Activated CD4-positive, alpha-beta memory T cell treated with anti-CD3 and anti-CD28 coated beads, Interleukin-2, amount 10 ng/mL, durations not matched to agents 7 days and 5 days (primary cell): ENCODE data around the gene OTUD5. TPM values are rescaled to one million over a fixed set of nuclear protein-coding genes. Genes with fewer than 3 reads are reported as not detected.
"Not testable (repeated sequence)": the region's sequence is repeated elsewhere in the genome, so short reads cannot be mapped to it uniquely, and the experiment has no call there.

ENCODE experiments used
- CTCF ChIA-PET: fragments of 350-600 bp; sonication (Branson Sonifier 250); formaldehyde crosslinking; loops from one replicate; lab custom pipeline; 2021; ENCODE audit warnings: antibody characterized with exemption, inconsistent platforms; lab: Charles Lee
- POLR2A ChIA-PET: fragments of 350-600 bp; sonication (Branson Sonifier 250); formaldehyde crosslinking; loops from one replicate; lab custom pipeline; 2021; ENCODE audit warnings: antibody characterized with exemption; lab: Charles Lee
- DNase-seq: peaks from one replicate; pipeline ENCODE4 v3.0.0-alpha.2; 2020
- H3K27ac Mint-ChIP-seq: one replicate; pipeline ENCODE4 v1.8.0; 2021; ENCODE audit warnings: mild to moderate bottlenecking, mixed read lengths
- H3K27me3 Mint-ChIP-seq: one replicate; pipeline ENCODE4 v1.8.0; 2021; ENCODE audit warnings: mixed read lengths
- H3K36me3 Mint-ChIP-seq: one replicate; pipeline ENCODE4 v1.8.0; 2021; ENCODE audit warnings: low read depth, mixed read lengths
- H3K4me1 Mint-ChIP-seq: one replicate; pipeline ENCODE4 v1.8.0; 2021; ENCODE audit warnings: mixed read lengths
- H3K4me3 Mint-ChIP-seq: one replicate; pipeline ENCODE4 v1.8.0; 2021; ENCODE audit warnings: mild to moderate bottlenecking, mixed read lengths
- H3K9me3 Mint-ChIP-seq: one replicate; pipeline ENCODE4 v1.8.0; 2021; ENCODE audit warnings: mixed read lengths
- total RNA-seq, 2 experiments: library from RNA; stranded (reverse); gene quantifications; one replicate each; pipeline ENCODE4 v1.2.3, GENCODE V29; 2021

OTUD5 gene
- total RNA-seq, 2 experiments from 2014 or later, result 63.2 to 63.7 TPM

DNA sequence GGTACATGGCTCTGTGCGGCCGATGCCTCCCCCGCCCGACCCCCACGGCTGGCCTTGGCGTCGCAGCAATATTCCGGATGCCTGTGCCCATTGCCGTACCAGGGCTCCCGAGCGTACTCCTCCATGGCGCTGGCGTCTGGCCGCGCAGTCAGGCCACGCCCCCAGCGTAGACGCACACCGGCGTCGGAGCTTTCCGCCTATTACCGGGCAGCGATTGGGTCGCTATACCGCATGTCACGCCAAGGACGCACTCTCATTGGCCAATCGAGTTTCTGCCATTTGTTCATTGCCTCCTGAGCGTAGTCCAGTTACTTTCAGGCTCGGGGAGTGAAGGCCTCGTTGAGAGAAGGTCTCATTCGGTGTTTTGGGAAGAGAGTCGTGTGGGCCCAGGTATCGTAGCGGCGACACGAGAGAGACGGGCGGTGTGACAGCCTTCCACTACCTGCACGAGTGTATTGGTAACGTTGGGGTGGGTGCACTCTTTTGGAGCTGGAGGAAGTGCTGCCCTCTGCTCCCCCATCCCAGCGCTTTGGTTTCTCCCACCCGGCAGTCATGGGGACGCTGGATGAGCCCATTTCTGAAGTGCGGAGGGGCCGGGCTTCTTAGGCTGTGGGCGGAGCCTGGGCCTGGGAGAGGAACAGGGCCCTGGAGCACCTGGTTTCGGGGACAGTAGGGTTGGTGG, 59.6 kb downstream of the OTUD5 start, which contains the start of the genes PQBP1 and TIMM17B:
PQBP1 (plus strand) TSS at position 306 of the 682 bp plus-strand sequence. CDS start 580 bp downstream, outside the sequence.
TIMM17B (minus strand) TSS at position 144 of the 682 bp plus-strand sequence; CDS start at position 125, 19 bp downstream.
- DNase-seq, result peak; percentile 90
- no peaks in the 10 kb centered on the region for H3K27me3 Mint-ChIP-seq
- H3K4me3 Mint-ChIP-seq, result peak within 1 kb of the TSS; percentile 83
- ChIA-PET CTCF (interaction anchor here (0.9 to 2.9 kb wide), 6 partner anchors 14 to 266 kb away, joined by 3 to 9 read pairs (median 6); partner anchors contain the start of gene SLC35A2), POLR2A (interaction anchor here (0.9 to 5.2 kb wide), 22 partner anchors 8 to 326 kb away, joined by 3 to 51 read pairs (median 6); partner anchors contain the start of genes GRIPAP1, HDAC6, OTUD5 and PIM2)
- peaks cover 24% of the 10 kb centered on the region for H3K36me3 Mint-ChIP-seq
- peak within 1 kb of the TSS; percentile 98 for H3K27ac Mint-ChIP-seq
- peaks cover 35% of the 10 kb centered on the region for H3K4me1 Mint-ChIP-seq
- no peaks in the 10 kb centered on the region for H3K9me3 Mint-ChIP-seq

DNA sequence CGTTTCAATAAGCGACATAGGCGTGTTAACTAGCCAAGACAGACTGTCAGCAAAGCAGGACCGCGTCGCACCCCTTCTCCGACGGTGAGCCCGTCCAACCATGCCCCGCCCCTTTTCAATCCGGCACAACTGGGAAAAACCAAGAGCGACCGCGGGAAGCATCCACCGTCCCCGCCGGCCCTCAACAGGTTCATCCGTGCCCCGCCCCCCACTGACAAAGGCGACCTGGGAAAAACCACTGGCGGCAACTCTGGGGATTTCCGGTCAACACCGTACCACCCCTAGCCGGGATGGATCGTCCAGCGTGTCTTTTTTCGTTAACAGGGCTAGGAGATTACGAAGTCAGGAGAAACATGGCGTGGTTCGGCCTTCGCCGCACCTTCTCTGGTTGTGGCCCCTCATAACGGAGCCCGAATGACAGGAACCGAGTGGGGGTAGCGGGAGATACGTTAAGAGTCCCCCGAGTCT, 60.2 kb downstream of the OTUD5 start:
- H3K9me3 Mint-ChIP-seq, result no peaks in the 10 kb centered on the region
- peaks cover 23% of the 10 kb centered on the region for H3K36me3 Mint-ChIP-seq
- CTCF ChIA-PET, result interaction anchor here (0.9 to 2.9 kb wide), 6 partner anchors 15 to 266 kb away, joined by 3 to 9 read pairs (median 6); partner anchors contain the start of gene SLC35A2
- peak; percentile 63 for DNase-seq
- H3K4me1 Mint-ChIP-seq, result peaks cover 36% of the 10 kb centered on the region
- peak overlapping the region; percentile 98 for H3K27ac Mint-ChIP-seq
- H3K27me3 Mint-ChIP-seq, result no peaks in the 10 kb centered on the region
- peak overlapping the region; percentile 83 for H3K4me3 Mint-ChIP-seq
- POLR2A ChIA-PET, result interaction anchor here (0.9 to 5.2 kb wide), 22 partner anchors 9 to 325 kb away, joined by 3 to 51 read pairs (median 6); partner anchors contain the start of genes GRIPAP1, HDAC6, OTUD5 and PIM2

DNA sequence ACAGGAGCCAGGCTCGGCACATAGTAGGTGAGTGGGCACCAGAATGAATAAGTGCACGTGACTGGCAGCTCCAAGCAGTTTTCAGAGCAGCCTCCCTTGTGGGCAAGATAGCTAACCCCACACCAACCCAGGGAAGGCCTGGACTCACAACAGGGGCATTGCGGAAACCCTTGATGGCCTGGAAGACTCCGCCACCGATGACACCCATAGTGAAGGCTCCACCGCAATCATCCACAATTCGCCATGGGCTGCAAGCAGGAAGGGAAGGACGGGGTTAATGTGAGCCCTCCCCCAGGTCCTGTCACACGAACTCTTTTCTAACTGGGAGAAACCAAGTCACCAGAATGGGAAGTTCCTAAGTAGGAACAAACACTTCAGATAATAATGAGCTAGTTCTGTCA, 60.8 kb downstream of the OTUD5 start:
- Mint-ChIP-seq H3K27ac (peak overlapping the region; percentile 98), H3K4me1 (peaks cover 41% of the 10 kb centered on the region), H3K4me3 (peak overlapping the region; percentile 83), H3K9me3 (no peaks in the 10 kb centered on the region), H3K27me3 (no peaks in the 10 kb centered on the region), H3K36me3 (peaks cover 18% of the 10 kb centered on the region)
- POLR2A ChIA-PET, result interaction anchor here (1.5 to 2.7 kb wide), 3 partner anchors 62 to 199 kb away, joined by 3 to 14 read pairs (median 9); partner anchors contain the start of gene OTUD5
- DNase-seq, result no peak
- CTCF ChIA-PET, result interaction anchor here (0.7 to 2.9 kb wide), 4 partner anchors 15 to 267 kb away, joined by 3 to 9 read pairs (median 7); partner anchors contain the start of gene SLC35A2

DNA sequence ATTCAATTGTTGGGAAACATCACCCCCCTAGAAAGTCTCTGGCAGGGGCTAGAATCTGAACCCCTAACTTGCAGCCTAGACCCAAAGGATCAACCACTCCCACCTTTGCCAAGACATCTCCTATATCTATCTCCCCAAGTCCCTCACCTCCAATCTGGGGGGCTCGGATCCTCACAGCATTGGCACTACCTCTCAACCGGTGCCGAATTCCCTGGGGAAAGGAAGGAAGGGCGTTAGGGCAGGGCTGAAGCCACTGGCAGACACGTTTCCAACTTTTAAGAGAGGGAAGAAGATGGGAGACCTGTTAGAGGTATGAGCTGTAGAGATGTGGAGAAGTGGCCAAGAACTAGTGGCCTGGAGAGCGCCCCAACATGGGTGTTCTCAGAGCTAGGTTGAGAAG, 62.5 kb downstream of the OTUD5 start:
- no peak for DNase-seq
- Mint-ChIP-seq H3K4me3 (no peak overlapping the region), H3K4me1 (peaks cover 45% of the 10 kb centered on the region), H3K27me3 (no peaks in the 10 kb centered on the region), H3K9me3 (no peaks in the 10 kb centered on the region), H3K36me3 (peaks cover 12% of the 10 kb centered on the region), H3K27ac (no peak overlapping the region)
- ChIA-PET CTCF (interaction anchor here (1.6 kb wide), 1 partner anchor 42 kb away, joined by 5 read pairs; no protein-coding TSS in a partner anchor), POLR2A (no interaction called here)

DNA sequence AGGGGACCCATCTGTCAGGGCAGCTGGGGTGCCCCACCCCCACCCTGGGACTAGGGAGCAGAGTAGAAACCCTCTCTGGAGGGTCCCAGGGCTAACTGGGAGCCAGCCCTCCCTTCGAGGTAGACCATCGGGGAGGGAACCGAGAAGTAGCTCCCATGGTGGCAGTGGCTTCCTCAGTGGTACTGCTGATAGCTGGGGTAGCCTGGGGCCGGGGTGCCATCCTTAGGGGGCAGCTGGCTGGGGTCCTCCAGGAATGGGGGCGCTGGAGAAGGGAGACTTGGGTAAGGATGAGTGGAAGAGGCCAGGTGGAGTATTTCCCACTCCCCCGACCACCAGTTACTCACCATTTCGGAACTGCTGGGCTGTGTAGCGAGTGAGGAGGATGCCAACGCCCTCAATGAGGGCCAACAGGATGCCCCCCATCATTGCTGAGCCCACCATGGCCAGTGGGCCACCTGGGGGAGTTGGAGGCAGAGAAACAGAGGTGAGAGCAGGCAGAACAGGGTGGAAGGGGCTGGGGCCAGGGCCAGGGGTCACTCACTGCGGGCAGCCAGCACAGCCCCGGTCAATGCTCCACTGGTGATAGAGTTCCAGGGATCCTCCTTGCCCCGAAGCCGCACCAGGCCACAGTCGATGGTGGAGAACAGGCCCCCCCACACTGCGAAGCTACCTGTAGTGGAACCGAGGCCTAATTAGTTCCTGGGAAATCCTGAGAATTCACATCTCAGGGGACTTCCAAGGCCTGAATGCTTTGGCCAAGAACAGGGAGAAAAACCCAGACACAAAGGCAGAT, 63.7 kb downstream of the OTUD5 start:
- ChIA-PET CTCF (interaction anchor here (1.6 kb wide), 1 partner anchor 44 kb away, joined by 5 read pairs; no protein-coding TSS in a partner anchor), POLR2A (interaction anchor here (0.5 kb wide), 1 partner anchor 39 kb away, joined by 3 read pairs; no protein-coding TSS in a partner anchor)
- Mint-ChIP-seq H3K4me3 (no peak overlapping the region), H3K27ac (no peak overlapping the region), H3K9me3 (no peaks in the 10 kb centered on the region), H3K27me3 (no peaks in the 10 kb centered on the region), H3K36me3 (peaks cover 12% of the 10 kb centered on the region), H3K4me1 (peaks cover 39% of the 10 kb centered on the region)
- no peak for DNase-seq

DNA sequence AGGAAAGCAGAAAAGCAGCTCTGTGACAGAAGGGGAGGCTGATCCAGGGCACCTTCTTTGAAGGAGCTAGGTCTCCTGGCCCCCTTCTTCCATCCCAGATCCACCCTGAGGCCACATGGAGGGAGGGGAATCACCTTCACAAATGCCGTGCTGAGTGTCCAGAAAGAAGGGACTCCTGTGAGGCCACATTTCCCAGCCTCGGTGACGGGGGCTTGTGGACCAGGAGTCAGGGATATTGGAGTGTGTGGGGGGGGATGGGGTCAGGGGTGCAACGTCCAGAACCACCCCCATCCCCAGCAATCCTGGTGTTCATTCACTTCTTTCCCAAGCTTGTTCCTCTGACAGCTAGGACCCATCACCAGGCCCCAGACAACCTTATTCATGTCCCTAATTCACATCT, 64.5 kb downstream of the OTUD5 start:
- Mint-ChIP-seq H3K4me3 (no peak overlapping the region), H3K4me1 (peaks cover 34% of the 10 kb centered on the region), H3K27me3 (no peaks in the 10 kb centered on the region), H3K36me3 (peaks cover 12% of the 10 kb centered on the region), H3K27ac (no peak overlapping the region), H3K9me3 (no peaks in the 10 kb centered on the region)
- ChIA-PET CTCF (interaction anchor here (0.6 to 1.8 kb wide), 2 partner anchors 19 to 204 kb away, joined by 3 to 5 read pairs; partner anchors contain the start of gene SLC35A2), POLR2A (interaction anchor here (1.3 to 2.2 kb wide), 2 partner anchors 19 to 150 kb away, joined by 3 to 8 read pairs; partner anchors contain the start of gene SLC35A2)
- DNase-seq, result no peak

DNA sequence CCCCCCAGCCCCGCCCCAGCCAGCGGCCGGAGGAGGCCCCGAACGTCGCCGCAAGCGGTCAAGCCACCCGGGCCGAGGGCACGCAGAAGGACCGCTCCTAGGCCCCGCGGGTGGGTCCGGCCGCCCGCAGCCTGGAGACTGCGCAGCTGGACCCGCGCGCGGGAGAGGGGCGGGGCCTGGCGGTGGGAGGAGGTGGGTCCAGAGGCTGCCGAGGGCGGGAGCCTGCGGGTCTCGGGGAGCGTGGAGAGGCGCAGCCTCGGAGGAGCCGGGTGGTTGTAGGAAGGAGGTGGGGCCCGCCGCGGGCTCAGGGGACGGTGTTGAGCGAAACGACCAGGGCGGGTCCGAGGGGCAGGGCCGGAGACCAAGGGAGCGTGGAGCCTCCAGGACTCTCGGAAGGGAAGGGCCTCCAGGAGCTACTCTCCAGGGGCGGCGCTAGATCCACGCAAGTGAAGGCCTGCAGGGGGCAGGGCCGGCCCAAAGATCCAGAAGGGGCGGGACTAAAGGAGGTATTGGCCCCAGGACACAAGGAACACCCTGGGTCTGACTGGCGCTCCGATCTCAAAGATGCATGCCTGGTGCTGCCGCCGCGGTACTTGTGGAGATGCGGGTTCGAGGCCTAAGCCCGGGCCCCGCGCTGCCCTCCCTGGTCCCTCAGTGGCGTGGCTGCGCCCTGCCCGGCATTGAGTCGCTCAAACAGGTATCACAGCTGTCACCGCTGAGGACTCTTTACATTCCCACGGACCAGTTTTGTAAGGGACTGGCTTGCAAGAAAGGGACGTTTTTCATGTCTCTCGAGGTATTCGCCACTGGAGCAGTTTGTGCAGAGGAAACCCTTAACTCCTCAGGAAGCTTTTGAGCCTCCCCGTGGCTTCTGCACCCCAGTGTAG, 65.8 kb downstream of the OTUD5 start:
- Mint-ChIP-seq H3K4me1 (peaks cover 31% of the 10 kb centered on the region), H3K27ac (peak overlapping the region; percentile 58)
- CTCF ChIA-PET, result interaction anchor here (1.0 to 1.9 kb wide), 10 partner anchors 20 to 299 kb away, joined by 3 to 10 read pairs (median 5); partner anchors contain the start of gene SLC35A2

DNA sequence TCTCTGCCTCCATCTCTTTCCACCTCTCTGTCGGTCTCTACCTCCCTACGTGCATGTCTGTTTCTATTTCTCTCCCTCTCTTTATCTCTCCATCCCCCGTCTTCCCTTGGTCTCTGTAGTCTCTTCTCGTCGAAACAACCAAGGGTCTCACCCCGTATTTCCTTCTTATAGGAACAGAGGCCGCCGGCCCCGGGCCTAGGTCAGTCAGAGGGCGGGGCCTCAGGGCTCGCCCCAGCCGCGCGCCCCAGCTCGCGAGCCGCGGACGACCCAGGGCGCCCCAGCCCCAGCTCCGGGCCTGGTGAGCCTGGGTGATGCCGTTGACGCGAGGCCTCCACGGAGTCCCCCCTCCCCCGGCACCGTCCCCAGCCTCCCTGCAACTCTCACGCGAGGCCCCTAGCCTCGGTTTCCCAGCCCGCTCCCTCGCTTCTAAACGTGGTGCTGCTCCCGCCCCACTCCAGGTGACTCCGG, 66.4 kb downstream of the OTUD5 start:
- peak overlapping the region; percentile 70 for H3K27ac Mint-ChIP-seq
- ChIA-PET CTCF (interaction anchor here (1.0 to 1.9 kb wide), 10 partner anchors 21 to 300 kb away, joined by 3 to 10 read pairs (median 5); partner anchors contain the start of gene SLC35A2), POLR2A (interaction anchor here (0.9 to 2.2 kb wide), 5 partner anchors 21 to 317 kb away, joined by 4 to 8 read pairs (median 5); partner anchors contain the start of genes GRIPAP1, RBM3, SLC35A2 and WAS)
- peaks cover 26% of the 10 kb centered on the region for H3K4me1 Mint-ChIP-seq
- peaks cover 12% of the 10 kb centered on the region for H3K36me3 Mint-ChIP-seq
- DNase-seq, result no peak
- H3K27me3 Mint-ChIP-seq, result no peaks in the 10 kb centered on the region
- peak overlapping the region; percentile 84 for H3K4me3 Mint-ChIP-seq
- no peaks in the 10 kb centered on the region for H3K9me3 Mint-ChIP-seq

More for the DNA sequence above, 65.8 kb downstream of the OTUD5 start:
- H3K9me3 Mint-ChIP-seq, result no peaks in the 10 kb centered on the region
- H3K4me3 Mint-ChIP-seq, result peak overlapping the region; percentile 84
- peaks cover 12% of the 10 kb centered on the region for H3K36me3 Mint-ChIP-seq
- POLR2A ChIA-PET, result interaction anchor here (0.7 to 2.2 kb wide), 9 partner anchors 20 to 317 kb away, joined by 3 to 8 read pairs (median 4); partner anchors contain the start of genes GRIPAP1, RBM3, SLC35A2 and WAS
- DNase-seq, result peak; percentile 84
- no peaks in the 10 kb centered on the region for H3K27me3 Mint-ChIP-seq

DNA sequence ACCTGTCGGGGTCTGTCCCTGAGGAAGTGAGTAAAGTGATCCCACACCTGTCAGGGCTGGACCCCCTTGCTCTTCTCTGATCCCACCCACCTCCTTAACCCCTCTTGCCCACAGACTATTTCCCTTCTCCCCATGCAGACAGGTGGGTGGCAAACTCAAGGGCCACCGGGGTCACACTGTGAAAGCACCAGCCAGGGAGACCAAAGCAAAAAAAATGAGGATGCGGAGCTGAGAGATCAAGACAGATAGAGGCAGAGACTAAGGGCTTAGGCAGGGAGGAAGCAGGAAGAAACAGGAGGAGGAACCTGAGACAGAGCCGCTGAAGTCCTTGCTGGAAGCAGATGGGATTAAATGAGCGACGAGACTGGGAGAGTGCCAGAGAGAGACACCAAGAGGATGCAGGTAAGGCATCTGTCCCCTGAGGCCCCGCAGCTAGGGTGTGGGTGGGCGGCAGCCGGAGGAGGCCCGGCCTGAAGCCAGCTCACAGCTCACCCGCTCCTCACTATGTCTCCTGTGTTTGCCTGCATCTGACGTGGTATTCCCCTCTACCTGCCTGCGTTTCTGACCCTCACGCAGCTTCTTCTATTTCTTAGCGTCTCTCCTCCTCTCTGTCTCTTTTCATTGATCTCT, 67.0 kb downstream of the OTUD5 start:
- CTCF ChIA-PET, result interaction anchor here (1.1 to 1.9 kb wide), 2 partner anchors 242 to 300 kb away, joined by 3 to 9 read pairs; no protein-coding TSS in a partner anchor
- peaks cover 22% of the 10 kb centered on the region for H3K4me1 Mint-ChIP-seq
- H3K4me3 Mint-ChIP-seq, result peak overlapping the region; percentile 84
- POLR2A ChIA-PET, result interaction anchor here (1.2 to 2.2 kb wide), 2 partner anchors 21 to 207 kb away, joined by 4 to 8 read pairs; partner anchors contain the start of genes SLC35A2 and WAS
- no peaks in the 10 kb centered on the region for H3K9me3 Mint-ChIP-seq
- H3K27me3 Mint-ChIP-seq, result no peaks in the 10 kb centered on the region
- H3K36me3 Mint-ChIP-seq, result peaks cover 9% of the 10 kb centered on the region
- peak overlapping the region; percentile 70 for H3K27ac Mint-ChIP-seq
- no peak for DNase-seq

DNA sequence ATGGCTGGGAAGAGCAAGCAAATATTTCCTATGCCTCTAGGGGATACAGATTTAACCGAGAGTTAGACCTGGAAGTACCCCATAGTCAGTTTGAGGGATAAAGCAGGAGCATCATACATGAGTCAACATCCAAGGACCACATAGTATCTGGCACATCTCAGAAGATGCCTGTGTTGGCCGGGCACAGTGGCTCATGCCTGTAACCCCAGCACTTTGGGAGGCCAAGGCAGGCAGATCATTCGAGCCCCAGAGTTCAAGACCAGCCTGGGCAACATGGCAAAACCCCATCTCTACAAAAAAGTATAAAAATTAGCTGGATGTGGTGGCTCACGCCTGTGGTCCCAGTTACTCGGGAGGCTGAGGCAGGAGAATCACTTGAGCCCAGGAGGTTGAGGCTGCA, 70.8 kb downstream of the OTUD5 start:
- POLR2A ChIA-PET, result interaction anchor here (0.6 kb wide), 1 partner anchor 77 kb away, joined by 5 read pairs; no protein-coding TSS in a partner anchor
- H3K9me3 Mint-ChIP-seq, H3K27ac Mint-ChIP-seq, H3K36me3 Mint-ChIP-seq, DNase-seq, H3K4me1 Mint-ChIP-seq, H3K27me3 Mint-ChIP-seq, H3K4me3 Mint-ChIP-seq, CTCF ChIA-PET: not testable (repeated sequence)
